PC-9 (cell line): ENCODE data around the gene UTP11. TPM values are rescaled to one million over a fixed set of nuclear protein-coding genes. Genes with fewer than 3 reads are reported as not detected.
"Not testable (repeated sequence)": the region's sequence is repeated elsewhere in the genome, so short reads cannot be mapped to it uniquely, and the experiment has no call there.

Experiments
- BruUV-seq: library from RNA; stranded (reverse); fragments of 400-500 nt; replicated peaks from 2 replicates; lab custom pipeline; 2021; lab: Mats Ljungman, UMichigan
- CTCF ChIA-PET: fragments of 300-600 bp; sonication (Branson Sonifier 250); formaldehyde crosslinking; loops from one replicate; lab custom pipeline; 2022; ENCODE audit warnings: antibody characterized with exemption; lab: Charles Lee
- POLR2A ChIA-PET: fragments of 300-600 bp; sonication (Branson Sonifier 250); formaldehyde crosslinking; loops from one replicate; lab custom pipeline; 2022; ENCODE audit warnings: antibody characterized with exemption; ENCODE audit not compliant: unreplicated experiment; lab: Charles Lee
- DNase-seq, 2 experiments: peaks; one replicate each; pipeline versions ENCODE4 v3.0.0 to v3.0.0-alpha.2; 2015 to 2022; ENCODE audit warnings: mixed read lengths in 1 of 2
- H2AFZ ChIP-seq: fragments of 200-600 bp; sonication (generic); 2 replicates; pipeline ENCODE4 v1.8.1; 2017; ENCODE audit warnings: antibody characterized with exemption
- H3F3A ChIP-seq: fragments of 200-600 bp; sonication (generic); 2 replicates; pipeline ENCODE4 v1.8.1; 2017; ENCODE audit warnings: antibody characterized with exemption, mild to moderate bottlenecking, low read depth; ENCODE audit not compliant: insufficient read depth
- H3K27ac ChIP-seq: fragments of 200-600 bp; sonication (generic); 2 replicates; pipeline ENCODE4 v1.6.1; 2016; ENCODE audit warnings: mixed run types
- H3K27me3 ChIP-seq: fragments of 200-600 bp; sonication (generic); 2 replicates; pipeline ENCODE4 v1.6.1; 2016; ENCODE audit warnings: low read depth, mixed run types; ENCODE audit not compliant: insufficient read depth
- H3K36me3 ChIP-seq: fragments of 200-600 bp; sonication (generic); 2 replicates; pipeline ENCODE4 v1.6.1; 2016; ENCODE audit warnings: low read depth, mixed run types
- H3K4me1 ChIP-seq: fragments of 200-600 bp; sonication (generic); replicated peaks from 2 replicates; pipeline ENCODE4 v1.6.1; 2016; ENCODE audit warnings: mixed run types; ENCODE audit not compliant: insufficient read depth
- H3K4me2 ChIP-seq: fragments of 200-600 bp; sonication (generic); 2 replicates; pipeline ENCODE4 v1.6.1; 2017; ENCODE audit warnings: mixed run types
- H3K4me3 ChIP-seq: fragments of 200-600 bp; sonication (generic); 2 replicates; pipeline ENCODE4 v1.6.1; 2016; ENCODE audit warnings: mixed run types
- H3K79me2 ChIP-seq: fragments of 200-600 bp; sonication (generic); 2 replicates; pipeline ENCODE4 v1.6.1; 2017; ENCODE audit warnings: low read depth, mixed run types
- H3K9me2 ChIP-seq: fragments of 200-600 bp; sonication (generic); 2 replicates; pipeline ENCODE4 v1.8.1; 2017; ENCODE audit warnings: mild to moderate bottlenecking; ENCODE audit not compliant: insufficient read depth
- H3K9me3 ChIP-seq: fragments of 200-600 bp; sonication (generic); 2 replicates; pipeline ENCODE4 v1.8.1; 2016; ENCODE audit warnings: low read depth; ENCODE audit not compliant: insufficient read depth
- H4K20me1 ChIP-seq: fragments of 200-600 bp; sonication (generic); 2 replicates; pipeline ENCODE4 v1.8.1; 2017; ENCODE audit not compliant: insufficient read depth
- CTCF ChIP-seq: fragments of 200-600 bp; sonication (generic); conservative IDR thresholded peaks from 2 replicates; pipeline ENCODE4 v1.6.1; 2017; ENCODE audit warnings: mixed run types, antibody characterized with exemption, mild to moderate bottlenecking, moderate library complexity
- EZH2 ChIP-seq: fragments of 200-600 bp; sonication (generic); IDR thresholded peaks from 2 replicates; pipeline ENCODE4 v1.8.0; 2017; ENCODE audit warnings: antibody characterized with exemption, low read depth
- intact Hi-C: fragments of 100-400 bp; cut with micrococcal nuclease; formaldehyde crosslinking; loops from one replicate; pipeline ENCODE4 v1.10.0; 2022; ENCODE audit not compliant: unreplicated experiment
- total RNA-seq: library from RNA; stranded (reverse); gene quantifications from 2 replicates; pipeline ENCODE4 v1.2.3, GENCODE V29; 2021

The UTP11 gene
- total RNA-seq, 1 experiment from 2014 or later, result 36.4 TPM

- ChIA-PET CTCF (no interaction called here), POLR2A (no interaction called here)
- intact Hi-C loops, result no loop called here
- no peak overlapping the region for H3K4me2 ChIP-seq
- H3K9me3 ChIP-seq, result no peaks in the 10 kb centered on the region
- no peak overlapping the region for H2AFZ ChIP-seq
- H3K9me2 ChIP-seq, result no peaks in the 10 kb centered on the region
- TF ChIP-seq EZH2 (no peak), CTCF (no peak)
- H3K36me3 ChIP-seq, result peaks cover 39% of the 10 kb centered on the region
- H3K79me2 ChIP-seq, result 0 out of 2 replicates have a peak, but pooled peaks cover 8% of the 10 kb centered on the region
- H3K27me3 ChIP-seq, result no peaks in the 10 kb centered on the region
- H3K27ac ChIP-seq, result no peak overlapping the region
- H3K4me1 ChIP-seq, result no peaks in the 10 kb centered on the region
- H3K4me3 ChIP-seq, result no peak overlapping the region
- H3F3A ChIP-seq, result peaks cover 14% of the 10 kb centered on the region; the same call in 1 of the 2 replicates
- peaks cover 19% of the 10 kb centered on the region for H4K20me1 ChIP-seq
- no TSS peak for BruUV-seq
- no peak for DNase-seq
Measured at GRCh38 chr1:37974567-37974966, 38.0 kb upstream of the UTP11 start.

DNA sequence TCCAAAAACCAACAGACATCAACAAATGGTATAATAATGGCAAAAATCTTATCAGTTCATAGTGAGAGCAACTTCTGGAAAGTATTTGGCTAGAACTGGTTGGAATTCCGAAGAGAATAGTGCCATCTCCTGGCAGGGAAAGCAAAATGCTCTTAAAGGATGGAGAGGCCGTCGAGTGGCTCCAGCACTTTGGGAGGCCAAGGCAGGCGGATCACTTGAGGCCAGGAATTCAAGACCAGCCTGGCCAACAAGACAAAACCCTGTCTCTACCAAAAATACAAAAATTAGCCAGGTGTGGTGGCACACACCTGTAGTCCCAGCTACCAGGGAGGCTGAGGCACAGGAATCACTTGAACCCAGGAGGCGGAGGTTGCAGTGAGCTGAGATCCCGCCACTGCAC, 37.5 kb upstream of the UTP11 start:
- BruUV-seq, H3K9me2 ChIP-seq, H3K79me2 ChIP-seq, H3K4me1 ChIP-seq, H3K9me3 ChIP-seq, H3K4me3 ChIP-seq, H3K4me2 ChIP-seq, H2AFZ ChIP-seq, H3K27ac ChIP-seq, H3K27me3 ChIP-seq: not testable (repeated sequence)
- H3F3A ChIP-seq, result peaks cover 14% of the 10 kb centered on the region; the same call in 1 of the 2 replicates
- peaks cover 35% of the 10 kb centered on the region for H3K36me3 ChIP-seq
- ChIA-PET POLR2A (interaction anchor here (0.6 kb wide), 1 partner anchor 15 kb away, joined by 3 read pairs; the partner anchor contains the start of gene SF3A3), CTCF (interaction anchor here (0.7 kb wide), 2 partner anchors 56 to 466 kb away, joined by 3 read pairs; no protein-coding TSS in a partner anchor)
- DNase-seq, result peak in 1 of 2 experiments; percentile 33
- peak; percentile 81 for TF ChIP-seq CTCF
- intact Hi-C loops, result loop anchor here (1.0 kb wide), 1 partner anchor 85 kb away; no protein-coding TSS in a partner anchor
- H4K20me1 ChIP-seq, result peaks cover 19% of the 10 kb centered on the region

DNA sequence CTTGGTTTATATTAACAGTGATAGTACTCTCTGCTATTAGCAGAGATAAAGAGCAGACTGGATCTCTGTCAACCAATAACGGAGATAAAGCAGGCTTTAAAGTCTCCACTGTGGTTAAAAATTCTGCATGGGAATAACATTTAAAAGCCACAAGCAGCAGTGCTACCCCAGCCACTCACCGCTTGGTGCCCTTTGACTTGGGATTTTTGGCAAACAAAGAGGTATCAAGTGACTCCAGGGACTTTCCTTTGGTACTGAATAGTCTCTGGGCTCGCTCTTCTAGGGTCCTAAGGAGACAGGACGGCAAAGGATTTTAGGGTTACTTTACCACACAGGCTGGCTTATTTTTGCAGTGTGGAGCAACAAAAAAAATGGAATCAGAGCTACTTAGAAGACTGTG, 34.0 kb upstream of the UTP11 start:
- Histone ChIP-seq H3K9me2 (no peaks in the 10 kb centered on the region), H3K27me3 (no peaks in the 10 kb centered on the region), H3K36me3 (peaks cover 36% of the 10 kb centered on the region), H3K9me3 (no peaks in the 10 kb centered on the region), H3K4me1 (no peaks in the 10 kb centered on the region), H3F3A (peaks cover 14% of the 10 kb centered on the region; the same call in 1 of the 2 replicates), H2AFZ (no peak overlapping the region), H3K4me2 (no peak overlapping the region), H3K4me3 (no peak overlapping the region), H3K27ac (no peak overlapping the region), H3K79me2 (no peaks in the 10 kb centered on the region), H4K20me1 (peaks cover 8% of the 10 kb centered on the region; the same call in 1 of the 2 replicates)
- BruUV-seq, result no TSS peak
- ChIA-PET CTCF (interaction anchor here (0.7 kb wide), 1 partner anchor 1750 kb away, joined by 4 read pairs; no protein-coding TSS in a partner anchor), POLR2A (no interaction called here)
- no peak for DNase-seq
- intact Hi-C loops, result no loop called here
- no peak for TF ChIP-seq CTCF
